Brain microvascular endothelial cell (primary cell): Measurements from ENCODE around the gene SLC38A8.

ENCODE experiments used
- DNase-seq: peaks from one replicate; pipeline ENCODE4 v3.0.0-alpha.2; 2020
- H3K27ac ChIP-seq: fragments of 250-450 bp; sonication (Bioruptor Pico); 2 replicates; pipeline ENCODE4 v1.5.1; 2020; ENCODE audit warnings: mild to moderate bottlenecking, moderate library complexity
- H3K27me3 ChIP-seq: fragments of 250-450 bp; sonication (Bioruptor Pico); replicated peaks from 2 replicates; pipeline ENCODE4 v1.5.1; 2020; ENCODE audit warnings: mild to moderate bottlenecking
- H3K36me3 ChIP-seq: fragments of 250-450 bp; sonication (Bioruptor Pico); replicated peaks from 2 replicates; pipeline ENCODE4 v1.5.1; 2020; ENCODE audit warnings: mild to moderate bottlenecking
- H3K4me3 ChIP-seq: 2 replicates; pipeline ENCODE4 v1.5.1; 2011; ENCODE audit warnings: low read depth, mild to moderate bottlenecking, control low read depth, low read length, moderate library complexity
- in situ Hi-C: cut with HindIII; loops from 2 replicates; pipeline ENCODE4 v1.10.0; 2017; ENCODE audit warnings: low sequenced_read_pairs, low pct_ligation_motif_present
- TF ChIP-seq, protein P1 (sequence below): IDR thresholded peaks from 2 replicates; pipeline ENCODE4 v1.5.1; 2011; ENCODE audit warnings: low read depth, mild to moderate bottlenecking, moderate library complexity, low read length, control low read depth, inconsistent platforms; ENCODE audit errors: missing control alignments

The SLC38A8 gene

DNA sequence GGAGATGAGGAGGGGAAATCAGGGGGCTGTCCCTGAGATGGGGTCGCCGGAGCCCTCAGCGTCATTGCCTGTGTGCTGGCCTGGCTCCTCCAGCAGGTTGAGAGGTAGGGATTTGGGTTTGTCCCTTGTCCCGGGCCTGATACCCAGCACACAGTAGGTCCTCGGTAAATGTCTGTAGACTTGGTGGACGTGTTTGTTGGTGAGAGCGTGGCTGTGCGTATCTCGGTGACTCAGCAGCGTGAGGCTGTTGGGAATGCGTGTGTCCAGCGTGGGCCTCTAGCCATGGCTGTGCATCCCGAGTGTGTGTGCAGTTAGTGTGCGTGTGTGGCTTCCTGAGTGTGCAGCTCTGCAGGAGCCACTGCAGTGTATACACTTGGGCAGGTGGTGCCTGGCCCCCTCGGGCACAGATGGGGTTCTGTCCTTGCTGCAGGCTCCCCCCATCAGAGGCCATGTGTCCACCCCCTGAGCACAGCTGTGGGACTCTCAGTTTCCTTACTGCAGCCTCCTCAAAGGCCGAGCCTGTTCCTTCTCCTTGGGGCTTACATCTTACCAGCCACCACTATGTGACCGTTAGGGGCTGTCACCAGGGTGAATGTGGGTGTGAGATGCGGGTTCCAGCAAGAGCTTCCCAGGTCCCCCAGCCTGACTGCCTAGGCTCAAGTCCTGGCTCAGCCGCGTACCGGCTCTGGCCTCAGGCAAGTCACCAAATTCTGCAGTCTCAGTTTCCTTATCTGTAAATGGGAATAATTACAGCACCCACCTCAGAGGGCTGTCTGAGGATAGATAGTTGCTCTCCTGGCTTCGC lies 68.8 kb downstream of the SLC38A8 start:
- TF ChIP-seq, protein P1, sequence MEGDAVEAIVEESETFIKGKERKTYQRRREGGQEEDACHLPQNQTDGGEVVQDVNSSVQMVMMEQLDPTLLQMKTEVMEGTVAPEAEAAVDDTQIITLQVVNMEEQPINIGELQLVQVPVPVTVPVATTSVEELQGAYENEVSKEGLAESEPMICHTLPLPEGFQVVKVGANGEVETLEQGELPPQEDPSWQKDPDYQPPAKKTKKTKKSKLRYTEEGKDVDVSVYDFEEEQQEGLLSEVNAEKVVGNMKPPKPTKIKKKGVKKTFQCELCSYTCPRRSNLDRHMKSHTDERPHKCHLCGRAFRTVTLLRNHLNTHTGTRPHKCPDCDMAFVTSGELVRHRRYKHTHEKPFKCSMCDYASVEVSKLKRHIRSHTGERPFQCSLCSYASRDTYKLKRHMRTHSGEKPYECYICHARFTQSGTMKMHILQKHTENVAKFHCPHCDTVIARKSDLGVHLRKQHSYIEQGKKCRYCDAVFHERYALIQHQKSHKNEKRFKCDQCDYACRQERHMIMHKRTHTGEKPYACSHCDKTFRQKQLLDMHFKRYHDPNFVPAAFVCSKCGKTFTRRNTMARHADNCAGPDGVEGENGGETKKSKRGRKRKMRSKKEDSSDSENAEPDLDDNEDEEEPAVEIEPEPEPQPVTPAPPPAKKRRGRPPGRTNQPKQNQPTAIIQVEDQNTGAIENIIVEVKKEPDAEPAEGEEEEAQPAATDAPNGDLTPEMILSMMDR, result no peak
- Histone ChIP-seq H3K27me3 (peaks cover 9% of the 10 kb centered on the region), H3K27ac (no peak overlapping the region), H3K36me3 (no peaks in the 10 kb centered on the region), H3K4me3 (no peak overlapping the region)
- in situ Hi-C loops, result no loop called here
- DNase-seq, result no peak

DNA sequence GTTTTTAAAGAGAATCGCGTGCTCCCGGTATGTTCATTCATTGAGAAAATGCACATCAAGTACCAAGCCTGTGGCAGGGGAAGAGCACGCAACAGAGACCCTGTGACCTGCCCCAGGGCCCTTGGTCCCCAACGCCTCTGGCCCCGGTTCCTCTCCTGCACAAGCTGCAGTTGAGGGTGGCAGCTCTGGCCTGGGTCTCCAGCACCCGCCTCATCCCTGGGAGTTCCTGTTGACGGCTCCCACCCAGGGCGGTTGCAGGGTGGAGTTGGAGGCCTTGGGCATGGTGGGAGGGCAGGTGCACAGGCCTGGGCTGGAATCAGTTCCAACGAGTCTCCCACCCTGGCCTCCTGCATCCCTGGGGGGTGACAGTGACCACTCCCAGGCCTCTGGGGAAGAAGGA lies 69.5 kb downstream of the SLC38A8 start:
- DNase-seq, result no peak
- no peaks in the 10 kb centered on the region for H3K36me3 ChIP-seq
- no peak overlapping the region for H3K27ac ChIP-seq
- in situ Hi-C loops, result no loop called here
- no peak overlapping the region for H3K4me3 ChIP-seq
- peaks cover 12% of the 10 kb centered on the region for H3K27me3 ChIP-seq
- TF ChIP-seq, protein P1, result no peak

DNA sequence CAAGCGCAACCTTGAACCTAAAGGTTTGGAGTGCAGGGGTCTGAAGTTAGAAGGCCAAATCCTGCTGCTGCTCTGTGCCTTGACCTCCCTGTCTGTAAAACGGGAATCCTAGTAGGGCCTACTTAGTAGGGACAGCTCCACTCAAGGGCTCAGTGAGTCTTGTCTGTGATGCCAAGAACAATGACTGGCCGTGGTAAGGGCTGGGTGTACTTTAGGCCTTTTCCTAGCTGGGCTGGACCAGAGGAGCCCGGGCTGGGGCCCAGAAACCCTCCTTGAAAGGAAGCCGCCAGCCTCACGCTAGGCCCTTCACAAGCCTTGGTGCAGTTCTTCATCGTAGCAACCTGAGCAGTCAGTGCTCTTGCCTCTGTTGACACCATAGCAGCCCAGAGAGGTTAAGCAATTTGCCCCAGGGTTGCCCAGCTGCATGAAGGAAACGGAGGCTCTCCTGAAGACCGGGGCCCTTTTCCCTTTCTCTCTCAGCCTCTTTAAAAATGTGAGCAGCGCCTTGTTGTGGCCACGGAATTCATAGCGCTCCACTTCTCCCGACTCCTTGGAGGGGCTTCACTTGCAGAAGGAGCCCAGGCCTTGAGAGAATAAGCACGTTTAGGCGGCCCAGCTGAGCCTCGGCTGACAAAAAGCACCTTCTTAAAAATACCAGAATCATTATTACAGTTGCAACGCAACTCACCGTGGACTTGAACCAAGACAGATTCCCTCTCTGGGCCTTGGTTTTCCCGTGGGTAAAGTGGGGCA lies 70.2 kb downstream of the SLC38A8 start:
- no peak for DNase-seq
- Histone ChIP-seq H3K27me3 (peaks cover 12% of the 10 kb centered on the region), H3K36me3 (no peaks in the 10 kb centered on the region), H3K4me3 (no peak overlapping the region), H3K27ac (no peak overlapping the region)
- in situ Hi-C loops, result no loop called here
- TF ChIP-seq, protein P1, result no peak

DNA sequence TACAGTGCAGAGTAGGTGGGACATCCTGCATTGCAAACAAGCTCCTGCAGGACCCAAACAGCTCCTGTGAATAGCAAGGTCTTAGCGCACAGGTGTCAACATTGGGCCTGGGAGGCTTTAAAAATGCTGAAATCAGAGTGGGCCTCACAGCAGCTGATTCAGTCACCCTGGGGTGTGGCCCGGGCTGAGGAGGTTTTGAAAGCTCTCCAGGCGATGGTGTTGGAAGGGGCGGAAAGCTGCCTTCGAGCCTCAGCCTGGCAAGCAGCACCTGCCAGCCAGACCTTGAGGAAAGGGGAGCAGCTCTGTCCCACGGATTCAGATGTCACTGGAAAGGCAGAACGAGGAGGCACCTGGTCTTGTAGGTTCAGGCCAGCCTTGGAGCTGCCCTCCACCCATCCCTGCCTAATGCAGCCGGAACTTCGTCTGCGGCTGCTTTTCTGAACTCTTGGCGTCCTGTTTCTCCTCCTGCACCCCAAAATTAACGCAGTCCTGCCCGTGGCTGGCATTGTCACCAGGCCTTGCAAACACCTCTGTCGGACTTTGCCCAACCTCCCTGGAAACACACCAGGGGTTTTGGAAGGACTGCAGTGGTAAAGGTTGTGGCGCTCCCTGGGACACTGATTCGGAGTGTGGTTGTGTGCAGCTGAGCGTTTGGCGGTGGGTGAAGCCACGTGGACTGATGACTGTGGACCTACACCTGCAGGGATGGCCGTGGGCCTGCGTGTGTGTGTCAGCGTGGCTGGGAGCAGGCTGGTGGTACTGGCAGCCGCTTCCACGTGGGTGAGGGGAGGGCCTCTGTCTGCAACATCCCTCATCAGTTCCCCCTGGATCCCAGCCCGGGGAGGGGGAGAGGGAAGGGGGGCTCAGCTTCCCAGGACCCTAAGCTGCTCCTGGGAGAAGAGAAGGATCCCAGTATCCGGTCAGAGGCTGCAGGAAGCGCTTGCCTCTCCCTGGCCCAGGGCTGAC lies 71.1 kb downstream of the SLC38A8 start:
- TF ChIP-seq, protein P1, result no peak

DNA sequence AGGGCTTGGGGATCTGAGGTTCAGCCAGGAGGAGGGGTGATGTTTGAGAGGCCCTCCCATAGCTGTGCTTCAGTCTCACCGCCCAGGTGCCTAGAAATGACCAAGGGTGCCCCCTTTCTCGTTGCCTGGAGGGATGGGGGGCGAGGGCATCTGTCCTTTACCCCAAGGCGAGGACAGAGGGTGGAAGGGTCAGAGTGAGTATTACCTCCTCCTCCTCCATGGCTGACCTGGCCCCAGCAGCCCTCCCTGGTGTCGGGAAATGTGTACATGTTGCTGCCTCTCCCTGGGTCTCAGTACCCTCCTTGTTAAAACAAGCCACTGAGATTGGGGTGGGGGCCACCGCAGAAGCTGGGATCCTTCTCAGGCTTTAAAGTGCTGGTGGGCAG lies 72.2 kb downstream of the SLC38A8 start:
- in situ Hi-C loops, result no loop called here
- Histone ChIP-seq H3K27me3 (peaks cover 12% of the 10 kb centered on the region), H3K4me3 (no peak overlapping the region), H3K36me3 (no peaks in the 10 kb centered on the region), H3K27ac (no peak overlapping the region)
- no peak for DNase-seq
- TF ChIP-seq, protein P1, result no peak

More for the DNA sequence above, 71.1 kb downstream of the SLC38A8 start:
- no peak for DNase-seq
- Histone ChIP-seq H3K36me3 (no peaks in the 10 kb centered on the region), H3K27me3 (peaks cover 12% of the 10 kb centered on the region), H3K4me3 (no peak overlapping the region), H3K27ac (no peak overlapping the region)
- in situ Hi-C loops, result no loop called here
